GM23248 (cell line): Measurements from ENCODE around the gene XRCC4. TPM values are rescaled to one million over a fixed set of nuclear protein-coding genes. Genes with fewer than 3 reads are reported as not detected.

Experiments
- DNase-seq: peaks from one replicate; pipeline ENCODE4 v3.0.0-alpha.2; 2015
- H2AFZ ChIP-seq: fragments of 200-600 bp; sonication (generic); 2 replicates; pipeline ENCODE4 v1.6.1; 2016; ENCODE audit warnings: antibody characterized with exemption
- H3F3A ChIP-seq: fragments of 200-600 bp; sonication (generic); 2 replicates; pipeline ENCODE4 v1.6.1; 2016; ENCODE audit warnings: mild to moderate bottlenecking, antibody characterized with exemption, mixed run types; ENCODE audit not compliant: insufficient read depth
- H3K27ac ChIP-seq: fragments of 200-600 bp; sonication (generic); 2 replicates; pipeline ENCODE4 v1.5.1; 2016; ENCODE audit warnings: mild to moderate bottlenecking
- H3K27me3 ChIP-seq: fragments of 200-600 bp; sonication (generic); replicated peaks from 2 replicates; pipeline ENCODE4 v1.6.1; 2016; ENCODE audit warnings: mild to moderate bottlenecking; ENCODE audit not compliant: insufficient read depth
- H3K36me3 ChIP-seq: fragments of 200-600 bp; sonication (generic); 2 replicates; pipeline ENCODE4 v1.6.1; 2016; ENCODE audit warnings: low read depth, mild to moderate bottlenecking
- H3K4me1 ChIP-seq: fragments of 200-600 bp; sonication (generic); 2 replicates; pipeline ENCODE4 v1.6.1; 2016; ENCODE audit warnings: mild to moderate bottlenecking; ENCODE audit not compliant: insufficient read depth
- H3K4me2 ChIP-seq: fragments of 200-600 bp; sonication (generic); one replicate; pipeline ENCODE4 v1.6.1; 2016; ENCODE audit warnings: mild to moderate bottlenecking; ENCODE audit not compliant: unreplicated experiment
- H3K4me3 ChIP-seq: fragments of 200-600 bp; sonication (generic); 2 replicates; pipeline ENCODE4 v1.5.1; 2016; ENCODE audit warnings: mild to moderate bottlenecking
- H3K79me2 ChIP-seq: fragments of 200-600 bp; sonication (generic); 2 replicates; pipeline ENCODE4 v1.6.1; 2016; ENCODE audit warnings: mild to moderate bottlenecking; ENCODE audit not compliant: insufficient read depth
- H3K9ac ChIP-seq: fragments of 200-600 bp; sonication (generic); 2 replicates; pipeline ENCODE4 v1.6.1; 2016; ENCODE audit warnings: mild to moderate bottlenecking
- H3K9me2 ChIP-seq: fragments of 200-600 bp; sonication (generic); 2 replicates; pipeline ENCODE4 v1.6.1; 2016; ENCODE audit warnings: mixed run types, mild to moderate bottlenecking, moderate library complexity; ENCODE audit not compliant: insufficient read depth
- H3K9me3 ChIP-seq: fragments of 200-600 bp; sonication (generic); one replicate; pipeline ENCODE4 v1.6.1; 2017; ENCODE audit warnings: low read depth
- H4K20me1 ChIP-seq: fragments of 200-600 bp; sonication (generic); 2 replicates; pipeline ENCODE4 v1.6.0; 2016; ENCODE audit not compliant: insufficient read depth
- EZH2 ChIP-seq: fragments of 200-600 bp; sonication (generic); IDR thresholded peaks from 2 replicates; pipeline ENCODE4 v1.6.1; 2018; ENCODE audit warnings: antibody characterized with exemption, mild to moderate bottlenecking; ENCODE audit not compliant: insufficient read depth, poor library complexity, severe bottlenecking
- EZH2phosphoT487 ChIP-seq: fragments of 200-600 bp; sonication (generic); IDR thresholded peaks from 2 replicates; pipeline ENCODE4 v1.6.1; 2018; ENCODE audit warnings: antibody characterized with exemption, moderate library complexity, mild to moderate bottlenecking, low read depth; ENCODE audit not compliant: insufficient read depth
- WGBS, 2 experiments: methylation state at CpG; one replicate each; pipeline ENCODE4 v1.1.6; 2015 to 2017; ENCODE audit warnings: low lambda C conversion rate in 2 of 2, low coverage in 1 of 2; ENCODE audit errors: missing lambda C conversion rate in 2 of 2; 5-methylcytosine and 5-hydroxymethylcytosine counted together
- in situ Hi-C: fragments of 300-500 bp; cut with MboI; formaldehyde crosslinking; loops from 2 replicates; pipeline ENCODE4 v1.15.0; 2020
- polyA plus RNA-seq: library from polyadenylated mRNA; unstranded; fragments of >200 nt; fragmentation: Nextera tagmentation; extraction: Ambion mirVana; gene quantifications from 2 replicates; pipeline ENCODE4 v1.2.1, GENCODE V29; 2016
- total RNA-seq: library from RNA; depleted of rRNA; stranded (reverse); fragments of >200 nt; shearing (Covaris generic); gene quantifications from 2 replicates; pipeline ENCODE4 v1.2.3, GENCODE V29; 2014

XRCC4 gene
- total and polyA plus RNA-seq, 2 experiments from 2014 or later = 11.5 to 11.7 TPM

GRCh38 chr5:83124593-83124992 lies 47.2 kb downstream of the XRCC4 start:
- Histone ChIP-seq H3K27ac (no peak overlapping the region), H3K36me3 (no peaks in the 10 kb centered on the region; the same call in none of the 2 replicates), H3K9me2 (no peaks in the 10 kb centered on the region), H3K4me2 (no peak overlapping the region), H3K27me3 (no peaks in the 10 kb centered on the region), H4K20me1 (no peaks in the 10 kb centered on the region), H3K9ac (no peak overlapping the region), H3K9me3 (no peaks in the 10 kb centered on the region), H3F3A (no peaks in the 10 kb centered on the region), H3K79me2 (no peaks in the 10 kb centered on the region), H3K4me1 (no peaks in the 10 kb centered on the region), H3K4me3 (no peak overlapping the region), H2AFZ (no peak overlapping the region)
- TF ChIP-seq EZH2 (no peak), EZH2phosphoT487 (no peak)
- 93 to 100% methylated on average over 1 of the region's 1 CpG for WGBS, 2 experiments
- in situ Hi-C loops = no loop called here
- no peak for DNase-seq

- Histone ChIP-seq H3K9ac (no peak overlapping the region), H3K79me2 (no peaks in the 10 kb centered on the region), H3K27me3 (no peaks in the 10 kb centered on the region), H2AFZ (no peak overlapping the region), H4K20me1 (no peaks in the 10 kb centered on the region), H3K9me3 (no peaks in the 10 kb centered on the region), H3K4me3 (no peak overlapping the region), H3K9me2 (no peaks in the 10 kb centered on the region), H3K4me2 (no peak overlapping the region), H3K4me1 (no peaks in the 10 kb centered on the region), H3K27ac (no peak overlapping the region), H3F3A (no peaks in the 10 kb centered on the region), H3K36me3 (no peaks in the 10 kb centered on the region; the same call in none of the 2 replicates)
- no peak for DNase-seq
- TF ChIP-seq EZH2 (no peak), EZH2phosphoT487 (no peak)
- in situ Hi-C loops = no loop called here
- 79% methylated on average over 7 of the region's 7 CpGs for WGBS, 2 experiments
These were observed 48.2 kb downstream of the XRCC4 start for GRCh38 chr5:83125560-83125959.

- H3K4me1 ChIP-seq = no peaks in the 10 kb centered on the region
- TF ChIP-seq EZH2 (no peak), EZH2phosphoT487 (no peak)
- no peak overlapping the region for H3K9ac ChIP-seq
- H2AFZ ChIP-seq = no peak overlapping the region
- H3K79me2 ChIP-seq = no peaks in the 10 kb centered on the region
- H3K4me2 ChIP-seq = no peak overlapping the region
- H3F3A ChIP-seq = no peaks in the 10 kb centered on the region
- no peaks in the 10 kb centered on the region for H3K27me3 ChIP-seq
- in situ Hi-C loops = no loop called here
- DNase-seq = no peak
- no peaks in the 10 kb centered on the region for H4K20me1 ChIP-seq
- WGBS, 2 experiments = 38 to 42% methylated on average over 2 of the region's 2 CpGs
- H3K4me3 ChIP-seq = no peak overlapping the region
- no peaks in the 10 kb centered on the region; the same call in none of the 2 replicates for H3K36me3 ChIP-seq
- no peaks in the 10 kb centered on the region for H3K9me3 ChIP-seq
- H3K9me2 ChIP-seq = no peaks in the 10 kb centered on the region
- H3K27ac ChIP-seq = no peak overlapping the region
These were observed 49.2 kb downstream of the XRCC4 start for GRCh38 chr5:83126501-83126900.

- no peak overlapping the region for H2AFZ ChIP-seq
- H4K20me1 ChIP-seq = no peaks in the 10 kb centered on the region
- TF ChIP-seq EZH2phosphoT487 (no peak), EZH2 (no peak)
- H3K79me2 ChIP-seq = no peaks in the 10 kb centered on the region
- no peaks in the 10 kb centered on the region for H3K9me2 ChIP-seq
- WGBS, 2 experiments = 92 to 94% methylated on average over 9 to 18 of the region's 18 CpGs
- no peaks in the 10 kb centered on the region for H3F3A ChIP-seq
- H3K4me2 ChIP-seq = no peak overlapping the region
- H3K4me1 ChIP-seq = peaks cover 7% of the 10 kb centered on the region
- no peaks in the 10 kb centered on the region for H3K27me3 ChIP-seq
- DNase-seq = no peak
- H3K36me3 ChIP-seq = no peaks in the 10 kb centered on the region
- no peak overlapping the region for H3K27ac ChIP-seq
- no peak overlapping the region for H3K9ac ChIP-seq
- H3K9me3 ChIP-seq = no peaks in the 10 kb centered on the region
- in situ Hi-C loops = no loop called here
- no peak overlapping the region for H3K4me3 ChIP-seq
These were observed 56.5 kb downstream of the XRCC4 start for GRCh38 chr5:83133797-83134196.

- H2AFZ ChIP-seq = no peak overlapping the region
- no peak overlapping the region for H3K9ac ChIP-seq
- no peak for DNase-seq
- in situ Hi-C loops = no loop called here
- H3K79me2 ChIP-seq = no peaks in the 10 kb centered on the region
- no peaks in the 10 kb centered on the region for H3K36me3 ChIP-seq
- H3F3A ChIP-seq = no peaks in the 10 kb centered on the region
- no peaks in the 10 kb centered on the region for H3K27me3 ChIP-seq
- H3K4me1 ChIP-seq = peaks cover 9% of the 10 kb centered on the region
- H3K9me2 ChIP-seq = no peaks in the 10 kb centered on the region
- no peaks in the 10 kb centered on the region for H3K9me3 ChIP-seq
- H3K4me3 ChIP-seq = no peak overlapping the region
- no peak overlapping the region for H3K4me2 ChIP-seq
- no peak overlapping the region for H3K27ac ChIP-seq
- TF ChIP-seq EZH2 (no peak), EZH2phosphoT487 (no peak)
- H4K20me1 ChIP-seq = no peaks in the 10 kb centered on the region
- 72 to 76% methylated on average over 2 of the region's 2 CpGs for WGBS, 2 experiments
These were observed 65.2 kb downstream of the XRCC4 start for GRCh38 chr5:83142526-83142925.
